Heart left ventricle (tissue), 16 donors: ENCODE data around the gene STEAP2. TPM values are rescaled to one million over a fixed set of nuclear protein-coding genes. Genes with fewer than 3 reads are reported as not detected.

Source experiments
- ATAC-seq, 4 donors: fragments of 200-7000 bp; cut with Tn5 transposase; one replicate each; pipeline ENCODE4 v1.9.1; 2020 to 2022; ENCODE audit warnings: moderate library complexity in 4 of 4, mild to moderate bottlenecking in 3 of 4, moderate number of reproducible peaks in 1 of 4
- DNase-seq, 5 donors: peaks; one replicate each; pipeline ENCODE4 v3.0.0-alpha.2; 2020
- H3K27ac ChIP-seq, 12 donors: fragments of 200-600 bp; sonication (generic) in 4 of 12; one replicate each; pipeline versions ENCODE4 v1.5.0 to v1.8.0; 2016 to 2022; ENCODE audit warnings: mild to moderate bottlenecking in 2 of 12
- H3K27me3 ChIP-seq, 9 donors: fragments of 200-600 bp; sonication (generic) in 2 of 9; one replicate each; pipeline versions ENCODE4 v1.5.1 to v1.8.0; 2016 to 2022; ENCODE audit warnings: mild to moderate bottlenecking in 3 of 9
- H3K36me3 ChIP-seq, 9 donors: fragments of 200-600 bp; sonication (generic) in 2 of 9; one replicate each; pipeline versions ENCODE4 v1.5.0 to v1.8.0; 2018 to 2022; ENCODE audit warnings: mild to moderate bottlenecking in 2 of 9
- H3K4me1 ChIP-seq, 12 donors: fragments of 200-600 bp; sonication (generic) in 4 of 12; one replicate each; pipeline versions ENCODE4 v1.5.0 to v1.8.0; 2016 to 2022; ENCODE audit warnings: mild to moderate bottlenecking in 3 of 12
- H3K4me3 ChIP-seq, 12 donors: fragments of 200-600 bp; sonication (generic) in 4 of 12; one replicate each; pipeline versions ENCODE4 v1.5.0 to v1.8.0; 2017 to 2022; ENCODE audit warnings: mild to moderate bottlenecking in 9 of 12, moderate library complexity in 4 of 12
- H3K9me3 ChIP-seq, 12 donors: fragments of 200-600 bp; sonication (generic) in 4 of 12; one replicate each; pipeline versions ENCODE4 v1.5.0 to v1.8.0; 2016 to 2022; ENCODE audit warnings: mild to moderate bottlenecking in 1 of 12
- POLR2A ChIP-seq, 2 donors: fragments of 450-650 bp; IDR thresholded peaks; one replicate each; pipeline ENCODE4 v1.6.1; 2017; ENCODE audit warnings: antibody characterized with exemption in 2 of 2, mild to moderate bottlenecking in 2 of 2, moderate library complexity in 2 of 2
- WGBS, 4 donors: extraction: QIAGEN DNeasy Blood & Tissue Kit in 2 of 4; methylation state at CpG; one replicate each; pipeline versions ENCODE4 v1.1.5 to v1.1.7; 2013 to 2018; 5-methylcytosine and 5-hydroxymethylcytosine counted together
- intact Hi-C, 10 donors: fragments of 100-400 bp; cut with DNase I; formaldehyde crosslinking; loops; one replicate each; pipeline versions ENCODE4 v1.11.1 to v1.14.2; 2022
- polyA plus RNA-seq, 2 donors: library from polyadenylated mRNA; stranded (reverse); fragments of 200-250 nt; gene quantifications; one replicate each; pipeline ENCODE4 v1.2.3, GENCODE V29; 2013
- total RNA-seq, 9 donors: library from RNA; depleted of rRNA in 2 of 9; stranded (reverse); fragments of >200 nt in 2 of 9; fragmentation: NEBNext Ultra II Directional in 3 of 9; extraction: Animal tissue kit (Norgen Biotek cat#: 25700) in 3 of 9; gene quantifications; one replicate each; pipeline versions ENCODE4 v1.1.0 to v1.2.4, GENCODE V29; 2016 to 2023
- TF ChIP-seq, protein P1 (sequence below), 12 donors: fragments of 200-600 bp; sonication (generic) in 4 of 12; IDR thresholded peaks; one replicate each; pipeline versions ENCODE4 v1.5.0 to v1.8.0; 2018 to 2022; ENCODE audit warnings: antibody characterized with exemption in 12 of 12, mild to moderate bottlenecking in 5 of 12
- donor health status: ischemic (EF 13 %, LVEDD 7.1; RV severe dilation, severe dysfunction).
- donor health status: healthy with polysubstance abuse.
- donor health status: DM: no; HTN: yes; CAD: no.
- donor health status: DM: no; HTN: no; CAD: no.
- donor health status: ischemic (EF 25% LVEDD 6.9; RV normal size, moderate dysfunction).
- donor health status: ischemic (EF 25% LVEDD 5.7; RV mildly dilated, moderate dysfunction).
- donor health status: healthy.
- donor health status: DM: yes; HTN: yes; CAD: no.
- donor health status: ischemic (EF 35%, LVEDD 5.7; RV mildly dilated, moderate dysfunction).
- donor health status: nonischemic (EF 11% LVEDD 7.7; RV severe dilation, severe dysfunction).
- donor health status: DM: yes; HTN: yes; CAD: no.
- donor health status: PGD.
- donor health status: ischemic (EF 29% LVEDD 5.4; RV normal size, mild dysfunction).
- donor health status: nonischemic (EF 23%, LVEDD 6.1; RV moderate dilation, normal function).

STEAP2 gene
- total and polyA plus RNA-seq, 11 donors, result 1.4 to 16.7 (median 7.3) TPM

DNA sequence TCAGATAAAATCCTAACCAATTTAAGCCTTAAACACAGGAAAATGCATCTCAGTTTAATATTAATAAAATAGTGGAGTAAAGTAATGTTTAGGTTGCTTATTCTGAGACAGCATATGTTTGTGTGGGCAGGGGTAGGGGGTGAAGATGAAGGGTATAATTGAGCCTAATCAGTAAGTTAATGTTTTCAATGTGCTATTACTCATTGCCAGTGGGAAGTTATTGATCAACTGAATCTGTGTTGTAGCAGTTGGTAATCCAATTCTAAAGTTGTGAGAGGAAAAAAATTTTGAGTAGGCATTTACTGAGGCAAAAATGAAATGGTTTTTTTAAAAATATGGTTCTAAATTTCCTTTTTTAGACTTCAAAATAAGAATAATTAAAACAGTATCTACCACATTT lies 49.9 kb downstream of the STEAP2 start:
- TF ChIP-seq, protein P1, sequence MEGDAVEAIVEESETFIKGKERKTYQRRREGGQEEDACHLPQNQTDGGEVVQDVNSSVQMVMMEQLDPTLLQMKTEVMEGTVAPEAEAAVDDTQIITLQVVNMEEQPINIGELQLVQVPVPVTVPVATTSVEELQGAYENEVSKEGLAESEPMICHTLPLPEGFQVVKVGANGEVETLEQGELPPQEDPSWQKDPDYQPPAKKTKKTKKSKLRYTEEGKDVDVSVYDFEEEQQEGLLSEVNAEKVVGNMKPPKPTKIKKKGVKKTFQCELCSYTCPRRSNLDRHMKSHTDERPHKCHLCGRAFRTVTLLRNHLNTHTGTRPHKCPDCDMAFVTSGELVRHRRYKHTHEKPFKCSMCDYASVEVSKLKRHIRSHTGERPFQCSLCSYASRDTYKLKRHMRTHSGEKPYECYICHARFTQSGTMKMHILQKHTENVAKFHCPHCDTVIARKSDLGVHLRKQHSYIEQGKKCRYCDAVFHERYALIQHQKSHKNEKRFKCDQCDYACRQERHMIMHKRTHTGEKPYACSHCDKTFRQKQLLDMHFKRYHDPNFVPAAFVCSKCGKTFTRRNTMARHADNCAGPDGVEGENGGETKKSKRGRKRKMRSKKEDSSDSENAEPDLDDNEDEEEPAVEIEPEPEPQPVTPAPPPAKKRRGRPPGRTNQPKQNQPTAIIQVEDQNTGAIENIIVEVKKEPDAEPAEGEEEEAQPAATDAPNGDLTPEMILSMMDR (IDR thresholded peaks at IDR 0.05), result no peak
- TF ChIP-seq POLR2A (IDR thresholded peaks at IDR 0.05), result no peak
- Histone ChIP-seq H3K4me3 (no peak overlapping the region), H3K27ac (no peak overlapping the region), H3K27me3 (no peaks in the 10 kb centered on the region), H3K36me3 (no peaks in the 10 kb centered on the region), H3K4me1 (no peaks in the 10 kb centered on the region), H3K9me3 (no peaks in the 10 kb centered on the region)
- no peak for ATAC-seq
- intact Hi-C loops, result loop anchor here in 6 of 10 donors (5.0 to 10.0 kb wide), 3 partner anchors 107 to 163 kb away; partner anchors contain the start of gene STEAP1 (in 5 of the 6)
- no peak for DNase-seq

DNA sequence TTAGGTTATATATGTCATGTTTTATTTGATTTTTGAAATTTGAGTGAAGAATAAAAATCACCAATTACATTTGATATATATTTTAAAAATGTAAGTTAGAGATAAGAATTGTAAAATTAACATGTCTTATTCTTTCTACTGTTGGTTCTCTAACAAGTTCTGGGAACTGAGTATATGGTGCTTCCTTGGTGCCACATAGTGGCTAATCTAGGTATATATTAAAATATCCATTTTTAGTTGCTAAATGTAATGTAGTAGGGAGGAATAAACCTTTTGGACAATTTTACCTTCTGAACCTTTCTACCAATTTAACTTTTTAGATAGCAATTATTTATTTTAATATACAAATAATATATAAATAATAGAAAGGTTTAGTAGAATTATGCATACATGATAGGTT lies 50.9 kb downstream of the STEAP2 start:
- Histone ChIP-seq H3K4me3 (no peak overlapping the region), H3K9me3 (no peaks in the 10 kb centered on the region), H3K27ac (no peak overlapping the region), H3K27me3 (no peaks in the 10 kb centered on the region), H3K4me1 (no peaks in the 10 kb centered on the region), H3K36me3 (no peaks in the 10 kb centered on the region)
- TF ChIP-seq, protein P1 (IDR thresholded peaks at IDR 0.05), result peak in 11 of 12 donors; percentile 26 to 61 (median 40)
- TF ChIP-seq POLR2A (IDR thresholded peaks at IDR 0.05), result no peak
- intact Hi-C loops, result loop anchor here in 7 of 10 donors (2.0 to 10.0 kb wide), 4 partner anchors 108 to 162 kb away; partner anchors contain the start of gene STEAP1 (in 6 of the 7)
- peak in 1 of 4 donors; percentile 66 for ATAC-seq
- no peak for DNase-seq

DNA sequence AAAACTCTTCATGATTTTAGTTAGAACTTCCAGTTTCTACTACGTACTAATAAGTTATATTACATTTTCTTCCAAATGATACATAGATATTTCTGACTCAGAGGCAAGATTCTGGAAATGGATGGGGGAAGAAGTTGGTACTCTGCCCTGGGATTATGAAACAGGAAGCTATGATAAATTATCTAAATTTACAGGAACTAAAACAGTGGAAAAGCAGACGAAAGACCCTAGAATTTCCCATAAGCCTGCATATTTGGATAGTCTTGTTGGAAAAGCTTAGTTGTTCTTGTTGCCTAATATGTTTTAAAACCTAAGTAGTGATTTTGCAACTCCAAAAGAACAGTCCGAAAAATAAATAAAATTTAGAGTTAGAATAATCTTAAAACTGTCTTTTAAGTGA lies 55.3 kb downstream of the STEAP2 start:
- Histone ChIP-seq H3K36me3 (no peaks in the 10 kb centered on the region), H3K27me3 (no peaks in the 10 kb centered on the region), H3K4me1 (no peaks in the 10 kb centered on the region), H3K9me3 (no peaks in the 10 kb centered on the region), H3K4me3 (no peak overlapping the region), H3K27ac (peak overlapping the region in 6 of 12 donors; percentile 5 to 61 (median 32))
- WGBS, 4 donors, result 63 to 72% (median 68%) methylated on average over 3 of the region's 3 CpGs
- ATAC-seq, result peak in 1 of 4 donors; percentile 63
- no peak for DNase-seq
- intact Hi-C loops, result loop anchor here in 4 of 10 donors (10.0 kb wide), 2 partner anchors 112 to 158 kb away; partner anchors contain the start of gene STEAP1 (in 2 of the 4)
- TF ChIP-seq POLR2A (IDR thresholded peaks at IDR 0.05), result no peak
- TF ChIP-seq, protein P1 (IDR thresholded peaks at IDR 0.05), result no peak

GRCh38 chr7:90267263-90267858 lies 55.8 kb downstream of the STEAP2 start:
- no peaks in the 10 kb centered on the region for H3K36me3 ChIP-seq
- WGBS, 4 donors, result 73 to 88% (median 80%) methylated on average over 5 of the region's 5 CpGs
- intact Hi-C loops, result loop anchor here in 4 of 10 donors (10.0 kb wide), 2 partner anchors 113 to 157 kb away; partner anchors contain the start of gene STEAP1 (in 2 of the 4)
- no peaks in the 10 kb centered on the region for H3K4me1 ChIP-seq
- H3K27ac ChIP-seq, result peak overlapping the region in 5 of 12 donors; percentile 15 to 61 (median 43)
- ATAC-seq, result no peak
- TF ChIP-seq POLR2A (IDR thresholded peaks at IDR 0.05), result no peak
- TF ChIP-seq, protein P1 (IDR thresholded peaks at IDR 0.05), result no peak
- no peak overlapping the region for H3K4me3 ChIP-seq
- H3K9me3 ChIP-seq, result no peaks in the 10 kb centered on the region
- no peak for DNase-seq
- H3K27me3 ChIP-seq, result no peaks in the 10 kb centered on the region
